ENCODE data around the gene SATB1.
"Not testable (repeated sequence)": the region's sequence is repeated elsewhere in the genome, so short reads cannot be mapped to it uniquely, and the experiment has no call there.

The SATB1 gene

GRCh38 chr3:18454766-18455165 lies 29.6 kb upstream of the SATB1 start:
- Histone ChIP-seq H3K36me3 (ENCODE audit: insufficient read depth) (no peaks in the 10 kb centered on the region), H3K9ac (no peak overlapping the region), H3K4me2 (no peak overlapping the region), H3K4me3 (IDR thresholded peaks at IDR 0.05; ENCODE audit: insufficient read depth, low read depth, low read length) (no peak overlapping the region), H3K27ac (no peak overlapping the region), H4K20me1 (ENCODE audit: insufficient read depth) (no peaks in the 10 kb centered on the region), H2AFZ (ENCODE audit: low read depth) (no peak overlapping the region), H3K27me3 (ENCODE audit: insufficient read depth, low read depth) (no peaks in the 10 kb centered on the region), H3K4me1 (ENCODE audit: low read depth, poor library complexity, severe bottlenecking) (no peaks in the 10 kb centered on the region), H3K79me2 (ENCODE audit: insufficient read depth, low read depth) (no peaks in the 10 kb centered on the region)
- TF ChIP-seq CTCF (conservative IDR thresholded peaks at IDR 0.05; ENCODE audit: low read depth, low read length): no peak

GRCh38 chr3:18449618-18450017 lies 24.5 kb upstream of the SATB1 start:
- not testable (repeated sequence) for H3K36me3 ChIP-seq (ENCODE audit: insufficient read depth); H3K27ac ChIP-seq; H2AFZ ChIP-seq (ENCODE audit: low read depth); H3K4me3 ChIP-seq (IDR thresholded peaks at IDR 0.05; ENCODE audit: insufficient read depth, low read depth, low read length); H3K9ac ChIP-seq; H3K27me3 ChIP-seq (ENCODE audit: insufficient read depth, low read depth); H4K20me1 ChIP-seq (ENCODE audit: insufficient read depth); H3K4me2 ChIP-seq; H3K79me2 ChIP-seq (ENCODE audit: insufficient read depth, low read depth); H3K4me1 ChIP-seq (ENCODE audit: low read depth, poor library complexity, severe bottlenecking)

GRCh38 chr3:18447720-18448119 lies 22.6 kb upstream of the SATB1 start:
- Histone ChIP-seq H3K9ac (no peak overlapping the region), H4K20me1 (ENCODE audit: insufficient read depth) (no peaks in the 10 kb centered on the region), H3K79me2 (ENCODE audit: insufficient read depth, low read depth) (no peaks in the 10 kb centered on the region), H3K27ac (no peak overlapping the region), H3K4me1 (ENCODE audit: low read depth, poor library complexity, severe bottlenecking) (no peaks in the 10 kb centered on the region), H3K36me3 (ENCODE audit: insufficient read depth) (no peaks in the 10 kb centered on the region), H3K27me3 (ENCODE audit: insufficient read depth, low read depth) (no peaks in the 10 kb centered on the region), H3K4me2 (no peak overlapping the region), H3K4me3 (IDR thresholded peaks at IDR 0.05; ENCODE audit: insufficient read depth, low read depth, low read length) (no peak overlapping the region), H2AFZ (ENCODE audit: low read depth) (no peak overlapping the region)
- TF ChIP-seq CTCF (conservative IDR thresholded peaks at IDR 0.05; ENCODE audit: low read depth, low read length): no peak

GRCh38 chr3:18446149-18446825 lies 21.1 kb upstream of the SATB1 start:
- TF ChIP-seq CTCF (conservative IDR thresholded peaks at IDR 0.05; ENCODE audit: low read depth, low read length): no peak
- H3K9ac ChIP-seq: no peak overlapping the region
- H3K4me2 ChIP-seq: no peak overlapping the region
- no peak overlapping the region for H3K4me3 ChIP-seq (IDR thresholded peaks at IDR 0.05; ENCODE audit: insufficient read depth, low read depth, low read length)
- no peaks in the 10 kb centered on the region for H3K36me3 ChIP-seq (ENCODE audit: insufficient read depth)
- H2AFZ ChIP-seq (ENCODE audit: low read depth): no peak overlapping the region
- no peaks in the 10 kb centered on the region for H4K20me1 ChIP-seq (ENCODE audit: insufficient read depth)
- H3K27ac ChIP-seq: no peak overlapping the region
- no peaks in the 10 kb centered on the region for H3K27me3 ChIP-seq (ENCODE audit: insufficient read depth, low read depth)
- no peaks in the 10 kb centered on the region for H3K79me2 ChIP-seq (ENCODE audit: insufficient read depth, low read depth)
- H3K4me1 ChIP-seq (ENCODE audit: low read depth, poor library complexity, severe bottlenecking): no peaks in the 10 kb centered on the region

- H2AFZ ChIP-seq (ENCODE audit: low read depth): peak overlapping the region; percentile 41; the same call in 1 of the 2 replicates
- H3K79me2 ChIP-seq (ENCODE audit: insufficient read depth, low read depth): no peaks in the 10 kb centered on the region
- H3K4me1 ChIP-seq (ENCODE audit: low read depth, poor library complexity, severe bottlenecking): no peaks in the 10 kb centered on the region
- H3K36me3 ChIP-seq (ENCODE audit: insufficient read depth): no peaks in the 10 kb centered on the region
- no peak overlapping the region for H3K4me3 ChIP-seq (IDR thresholded peaks at IDR 0.05; ENCODE audit: insufficient read depth, low read depth, low read length)
- TF ChIP-seq CTCF (conservative IDR thresholded peaks at IDR 0.05; ENCODE audit: low read depth, low read length): no peak
- H3K9ac ChIP-seq: no peak overlapping the region
- H3K27ac ChIP-seq: no peak overlapping the region
- H3K27me3 ChIP-seq (ENCODE audit: insufficient read depth, low read depth): no peaks in the 10 kb centered on the region
- H4K20me1 ChIP-seq (ENCODE audit: insufficient read depth): no peaks in the 10 kb centered on the region
- peak overlapping the region; percentile 33; the same call in 1 of the 2 replicates for H3K4me2 ChIP-seq
These were observed 20.4 kb upstream of the SATB1 start for GRCh38 chr3:18445401-18446148.

All from KMS-11 (cell line).